ENCODE measurements around the gene CCL1. TPM values are rescaled to one million over a fixed set of nuclear protein-coding genes. Genes with fewer than 3 reads are reported as not detected.

The CCL1 gene
- polyA plus RNA-seq, 1 of the 3 experiments (the other 2 are of a cell fraction) = not detected

- no peak overlapping the region for H3K27ac ChIP-seq (ENCODE audit: low read depth in 2 of 2, low read length in 1 of 2)
Measured at GRCh38 chr17:34408439-34408838, 45.4 kb upstream of the CCL1 start.

More at GRCh38 chr17:34408439-34408838, 45.4 kb upstream of the CCL1 start:
- H3K4me3 ChIP-seq (ENCODE audit: low read depth in 2 of 2, low read length in 1 of 2) = no peak overlapping the region
- H3K27me3 ChIP-seq (ENCODE audit: insufficient read depth) = no peaks in the 10 kb centered on the region
- no peaks in the 10 kb centered on the region for H4K20me1 ChIP-seq (ENCODE audit: insufficient read depth)
- no peak for DNase-seq
- H3K9me2 ChIP-seq = no peaks in the 10 kb centered on the region
- H3F3A ChIP-seq (replicated peaks; ENCODE audit: insufficient read depth) = no peaks in the 10 kb centered on the region
- H3K36me3 ChIP-seq (replicated peaks in 1 of 2; ENCODE audit: control insufficient read depth in 1 of 2, insufficient read depth in 2 of 2, low read length in 1 of 2) = no peaks in the 10 kb centered on the region
- TF ChIP-seq SMC3 (IDR thresholded peaks at IDR 0.05; ENCODE audit: low read depth, low read length) (no peak), ELF1 (IDR thresholded peaks at IDR 0.05) (no peak), RFX5 (IDR thresholded peaks at IDR 0.05; ENCODE audit: low read length) (no peak), RCOR1 (IDR thresholded peaks at IDR 0.05; ENCODE audit: low read length) (no peak), NRF1 (IDR thresholded peaks at IDR 0.05; ENCODE audit: low read depth, low read length) (no peak), RAD21 (IDR thresholded peaks at IDR 0.05; ENCODE audit: low read length) (no peak), IRF3 (IDR thresholded peaks at IDR 0.05; ENCODE audit: low read depth, low read length) (no peak), EP300 (IDR thresholded peaks at IDR 0.05; ENCODE audit: borderline replicate concordance in 1 of 2, low read depth in 1 of 2, low read length in 1 of 2) (no peak), JUND (IDR thresholded peaks at IDR 0.05) (no peak), MXI1 (IDR thresholded peaks at IDR 0.05; ENCODE audit: low read depth, low read length) (no peak), SIN3A (IDR thresholded peaks at IDR 0.05; ENCODE audit: borderline replicate concordance, low read depth, low read length) (no peak), NFIC (IDR thresholded peaks at IDR 0.05; ENCODE audit: borderline replicate concordance) (no peak), TAF1 (IDR thresholded peaks at IDR 0.05; ENCODE audit: borderline replicate concordance, low read depth, low read length) (no peak), TCF12 (IDR thresholded peaks at IDR 0.05) (no peak), TEAD4 (IDR thresholded peaks at IDR 0.05; ENCODE audit: borderline replicate concordance, insufficient read depth) (no peak), RXRA (IDR thresholded peaks at IDR 0.05; ENCODE audit: borderline replicate concordance, low read depth) (no peak)
- TF ChIP-seq, protein P1, sequence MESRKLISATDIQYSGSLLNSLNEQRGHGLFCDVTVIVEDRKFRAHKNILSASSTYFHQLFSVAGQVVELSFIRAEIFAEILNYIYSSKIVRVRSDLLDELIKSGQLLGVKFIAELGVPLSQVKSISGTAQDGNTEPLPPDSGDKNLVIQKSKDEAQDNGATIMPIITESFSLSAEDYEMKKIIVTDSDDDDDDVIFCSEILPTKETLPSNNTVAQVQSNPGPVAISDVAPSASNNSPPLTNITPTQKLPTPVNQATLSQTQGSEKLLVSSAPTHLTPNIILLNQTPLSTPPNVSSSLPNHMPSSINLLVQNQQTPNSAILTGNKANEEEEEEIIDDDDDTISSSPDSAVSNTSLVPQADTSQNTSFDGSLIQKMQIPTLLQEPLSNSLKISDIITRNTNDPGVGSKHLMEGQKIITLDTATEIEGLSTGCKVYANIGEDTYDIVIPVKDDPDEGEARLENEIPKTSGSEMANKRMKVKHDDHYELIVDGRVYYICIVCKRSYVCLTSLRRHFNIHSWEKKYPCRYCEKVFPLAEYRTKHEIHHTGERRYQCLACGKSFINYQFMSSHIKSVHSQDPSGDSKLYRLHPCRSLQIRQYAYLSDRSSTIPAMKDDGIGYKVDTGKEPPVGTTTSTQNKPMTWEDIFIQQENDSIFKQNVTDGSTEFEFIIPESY (IDR thresholded peaks at IDR 0.05; ENCODE audit: borderline replicate concordance, low read depth) = no peak
- TF ChIP-seq, protein P2, sequence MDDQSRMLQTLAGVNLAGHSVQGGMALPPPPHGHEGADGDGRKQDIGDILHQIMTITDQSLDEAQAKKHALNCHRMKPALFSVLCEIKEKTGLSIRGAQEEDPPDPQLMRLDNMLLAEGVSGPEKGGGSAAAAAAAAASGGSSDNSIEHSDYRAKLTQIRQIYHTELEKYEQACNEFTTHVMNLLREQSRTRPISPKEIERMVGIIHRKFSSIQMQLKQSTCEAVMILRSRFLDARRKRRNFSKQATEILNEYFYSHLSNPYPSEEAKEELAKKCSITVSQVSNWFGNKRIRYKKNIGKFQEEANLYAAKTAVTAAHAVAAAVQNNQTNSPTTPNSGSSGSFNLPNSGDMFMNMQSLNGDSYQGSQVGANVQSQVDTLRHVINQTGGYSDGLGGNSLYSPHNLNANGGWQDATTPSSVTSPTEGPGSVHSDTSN (IDR thresholded peaks at IDR 0.05) = no peak
- TF ChIP-seq, protein P3, sequence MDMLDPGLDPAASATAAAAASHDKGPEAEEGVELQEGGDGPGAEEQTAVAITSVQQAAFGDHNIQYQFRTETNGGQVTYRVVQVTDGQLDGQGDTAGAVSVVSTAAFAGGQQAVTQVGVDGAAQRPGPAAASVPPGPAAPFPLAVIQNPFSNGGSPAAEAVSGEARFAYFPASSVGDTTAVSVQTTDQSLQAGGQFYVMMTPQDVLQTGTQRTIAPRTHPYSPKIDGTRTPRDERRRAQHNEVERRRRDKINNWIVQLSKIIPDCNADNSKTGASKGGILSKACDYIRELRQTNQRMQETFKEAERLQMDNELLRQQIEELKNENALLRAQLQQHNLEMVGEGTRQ (IDR thresholded peaks at IDR 0.05; ENCODE audit: borderline replicate concordance, low read depth, low read length) = no peak
- POLR2A ChIA-PET = no interaction called here
- no peaks in the 10 kb centered on the region for H3K79me2 ChIP-seq (ENCODE audit: insufficient read depth)
- no peaks in the 10 kb centered on the region for H3K4me1 ChIP-seq (ENCODE audit: control insufficient read depth in 1 of 2, insufficient read depth in 2 of 2, low read depth in 1 of 2, low read length in 1 of 2)
- CTCF ChIA-PET = interaction anchor here (2.2 kb wide), 1 partner anchor 11 kb away, joined by 8 read pairs; no protein-coding TSS in a partner anchor
- no peak overlapping the region for H3K4me2 ChIP-seq
- H3K9ac ChIP-seq = no peak overlapping the region
- no peaks in the 10 kb centered on the region for H3K9me3 ChIP-seq
- H2AFZ ChIP-seq (ENCODE audit: low read depth) = no peak overlapping the region
- 76% methylated on average over 1 of the region's 1 CpG for WGBS (ENCODE audit: low lambda C conversion rate)

Measured in SK-N-SH (cell line).